GM21447 (cell line): ENCODE measurements around the gene AMIGO3.
A peak's percentile ranks its signal among the peaks of the same experiment; 100 is the strongest.
"Not testable (repeated sequence)": the region's sequence is repeated elsewhere in the genome, so short reads cannot be mapped to it uniquely, and the experiment has no call there.

Experiments
- ATAC-seq: cut with Tn5 transposase; IDR thresholded peaks from one replicate; pipeline ENCODE4 v1.9.1; 2021; ENCODE audit not compliant: unreplicated experiment

Gene AMIGO3

GRCh38 chr3:49719214-49719884, at the start of gene AMIGO3:
AMIGO3 (minus strand) TSS chr3:49719684; CDS start chr3:49719465, 219 bp downstream.
- peak; percentile 53 for ATAC-seq

DNA sequence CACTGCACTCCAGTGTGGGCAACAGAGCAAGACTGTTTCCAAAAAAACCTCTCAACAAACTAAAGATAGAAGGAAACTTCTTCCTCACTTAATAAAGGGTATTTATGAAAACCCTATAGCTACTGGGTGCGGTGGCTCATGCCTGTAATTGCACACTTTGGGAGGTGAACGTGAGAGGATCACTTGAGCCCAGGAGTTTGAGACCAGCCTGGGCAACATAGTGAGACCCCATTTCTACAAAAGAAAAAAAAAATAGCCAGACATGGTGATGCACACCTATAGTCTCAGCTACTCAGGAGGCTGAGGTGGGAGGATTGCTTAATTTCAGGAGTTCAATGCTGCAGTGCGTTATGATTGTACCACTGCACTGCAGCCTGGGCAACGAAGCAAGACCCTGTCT, 44.5 kb upstream of the AMIGO3 start:
- ATAC-seq: no peak

GRCh38 chr3:49761661-49762060, 42.2 kb upstream of the AMIGO3 start:
- no peak for ATAC-seq

- ATAC-seq: no peak
Observed at GRCh38 chr3:49759226-49759625, 39.7 kb upstream of the AMIGO3 start.

GRCh38 chr3:49757197-49757596, 37.7 kb upstream of the AMIGO3 start:
- no peak for ATAC-seq

- no peak for ATAC-seq
Observed at GRCh38 chr3:49756036-49756435, 36.6 kb upstream of the AMIGO3 start.

DNA sequence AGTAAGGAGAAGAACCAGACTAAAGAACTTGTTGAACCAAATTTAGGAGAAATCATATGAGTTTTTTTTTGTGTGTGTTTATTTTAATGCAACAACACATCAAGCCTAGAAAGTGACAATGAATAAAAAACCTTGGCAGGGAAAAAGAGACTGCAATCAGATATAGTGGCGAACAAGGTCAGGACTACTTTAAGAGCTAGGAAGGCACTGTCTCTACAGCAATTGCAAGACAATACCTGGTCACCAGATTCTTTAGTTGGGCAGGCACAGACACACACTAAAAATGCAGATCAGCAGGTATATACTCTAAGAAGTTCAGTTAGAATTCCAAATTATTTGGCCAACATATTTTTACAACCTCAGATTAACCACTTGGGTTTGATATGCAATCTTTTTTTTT, 35.1 kb upstream of the AMIGO3 start:
- no peak for ATAC-seq

DNA sequence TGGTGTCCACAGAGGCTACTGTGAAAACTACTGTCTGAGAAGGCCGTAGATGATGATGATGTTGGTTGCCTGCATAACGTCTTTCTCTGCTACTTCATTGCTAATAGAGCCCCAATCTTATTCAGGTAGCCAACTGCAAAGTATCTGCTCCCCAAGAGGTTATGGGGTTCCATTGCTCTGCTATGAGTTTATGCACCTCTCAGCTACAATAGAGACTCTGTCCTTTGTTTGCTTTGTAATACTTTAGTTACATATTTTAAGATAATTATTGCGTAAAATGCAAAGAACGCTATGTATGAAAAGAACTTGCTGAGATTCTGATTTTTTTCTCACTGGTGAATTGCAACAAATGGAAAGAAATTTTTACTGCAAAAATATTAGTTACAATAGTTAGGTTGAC, 32.0 kb upstream of the AMIGO3 start:
- no peak for ATAC-seq

DNA sequence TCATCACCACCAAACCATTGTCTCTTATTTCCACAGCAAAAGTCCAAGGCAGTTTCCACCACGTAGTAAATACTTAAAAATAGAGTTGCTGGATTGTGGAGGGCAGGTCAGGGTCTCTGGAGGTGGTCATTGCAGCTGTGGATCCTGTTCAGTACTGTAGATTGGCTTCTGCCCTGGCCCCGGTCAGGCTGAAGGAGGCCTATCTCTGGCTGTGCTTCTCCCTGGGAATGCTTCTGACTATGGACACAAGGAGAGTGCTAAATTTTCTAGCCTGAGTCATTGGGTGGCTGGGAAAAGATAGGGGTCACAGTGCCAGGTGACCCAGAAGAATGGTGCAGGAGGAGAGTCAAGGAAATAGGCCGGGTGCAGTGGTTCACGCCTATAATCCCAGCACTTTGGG, 30.6 kb upstream of the AMIGO3 start:
- ATAC-seq: no peak

GRCh38 chr3:49748874-49749273, 29.4 kb upstream of the AMIGO3 start:
- ATAC-seq: not testable (repeated sequence)

DNA sequence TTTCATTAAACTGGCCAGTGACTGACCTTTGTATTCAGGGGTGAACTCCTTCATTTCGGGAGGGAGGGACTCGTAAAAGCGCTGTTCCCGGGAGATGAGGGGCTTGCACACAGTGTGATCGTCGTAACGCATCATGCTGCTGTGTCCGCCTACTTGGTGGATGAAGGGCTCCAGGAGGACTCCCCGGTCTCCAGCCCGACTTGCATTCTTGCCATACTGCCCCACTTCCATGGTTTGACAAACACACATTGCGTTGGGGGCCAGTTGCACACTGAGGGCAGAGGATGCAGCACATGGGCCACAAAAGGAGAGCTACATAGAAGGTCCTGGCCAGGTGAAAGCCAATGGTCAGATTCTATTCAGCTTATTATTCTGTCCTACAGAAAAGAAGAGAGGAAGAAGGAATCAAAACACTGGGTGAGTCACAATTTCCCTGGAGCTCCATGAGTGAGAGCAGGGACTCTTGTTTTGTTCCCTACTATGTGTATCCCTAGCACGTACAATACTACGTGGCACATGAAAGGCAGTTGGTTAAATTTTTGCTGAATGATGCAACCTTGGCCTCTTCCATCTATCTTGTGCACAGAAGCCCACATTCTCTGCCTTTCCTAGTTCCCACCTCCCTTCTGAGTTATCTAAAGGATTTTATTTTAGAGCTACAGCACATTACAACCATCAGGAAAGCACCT, 28.5 kb upstream of the AMIGO3 start:
- ATAC-seq: no peak

- ATAC-seq: no peak
Observed at GRCh38 chr3:49745986-49746385, 26.5 kb upstream of the AMIGO3 start.

- no peak for ATAC-seq
Observed at GRCh38 chr3:49740427-49740826, 20.9 kb upstream of the AMIGO3 start.

DNA sequence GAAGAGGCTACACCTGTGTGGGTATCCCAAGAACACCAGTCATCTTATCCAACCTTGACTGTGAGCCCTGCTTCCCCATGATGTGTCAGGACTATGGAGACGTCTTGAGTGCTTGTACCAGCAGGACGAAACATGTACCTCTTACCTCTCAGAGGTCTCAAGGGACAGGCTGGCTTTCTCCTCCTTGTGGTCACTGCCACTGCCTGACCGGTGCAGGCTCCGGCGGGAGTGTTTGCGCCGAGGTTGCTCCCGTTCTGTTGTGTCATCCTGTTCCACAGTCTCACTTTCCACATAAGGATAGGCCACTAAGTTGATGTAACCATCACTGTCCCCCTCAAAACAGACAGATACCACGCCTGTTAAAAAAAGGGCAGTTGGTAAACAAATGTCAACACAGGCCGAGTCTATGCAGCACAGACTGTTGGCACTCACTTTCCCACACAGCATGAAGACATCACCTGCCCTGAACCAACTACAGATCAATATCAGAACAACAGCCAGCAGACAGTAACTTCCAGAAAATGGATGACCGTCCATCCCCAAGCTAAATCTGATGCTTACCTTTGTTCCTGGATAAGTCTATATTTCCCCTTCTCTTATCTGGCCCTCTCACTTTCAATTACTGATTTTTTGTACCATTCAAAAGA, 18.7 kb upstream of the AMIGO3 start:
- ATAC-seq: no peak

- no peak for ATAC-seq
Observed at GRCh38 chr3:49734752-49735151, 15.3 kb upstream of the AMIGO3 start.

- ATAC-seq: no peak
Observed at GRCh38 chr3:49733551-49733950, 14.1 kb upstream of the AMIGO3 start.

GRCh38 chr3:49732597-49732996, 13.1 kb upstream of the AMIGO3 start:
- ATAC-seq: no peak

GRCh38 chr3:49729966-49730609, 10.6 kb upstream of the AMIGO3 start:
- ATAC-seq: no peak

DNA sequence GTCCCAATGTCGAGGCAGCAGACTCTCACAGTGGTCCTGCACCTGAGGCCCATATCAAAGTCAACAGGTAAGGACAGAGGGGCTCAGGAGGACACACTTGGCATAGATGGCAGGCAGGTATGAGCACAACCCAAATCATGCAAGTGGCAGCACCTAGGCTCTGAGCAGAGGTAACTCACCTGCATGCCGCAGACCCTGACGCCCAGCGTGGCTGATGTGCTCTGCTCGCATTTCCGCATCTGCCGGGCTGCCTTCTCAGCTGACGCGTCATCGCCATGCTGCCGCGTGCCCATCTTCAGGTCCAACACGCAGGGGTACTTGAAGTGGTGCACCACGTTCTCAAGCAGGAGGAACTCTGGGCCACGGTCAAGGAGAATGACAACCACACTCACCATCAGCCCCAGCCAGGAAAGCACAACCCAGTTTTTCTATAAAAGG, 8.5 kb upstream of the AMIGO3 start:
- no peak for ATAC-seq

DNA sequence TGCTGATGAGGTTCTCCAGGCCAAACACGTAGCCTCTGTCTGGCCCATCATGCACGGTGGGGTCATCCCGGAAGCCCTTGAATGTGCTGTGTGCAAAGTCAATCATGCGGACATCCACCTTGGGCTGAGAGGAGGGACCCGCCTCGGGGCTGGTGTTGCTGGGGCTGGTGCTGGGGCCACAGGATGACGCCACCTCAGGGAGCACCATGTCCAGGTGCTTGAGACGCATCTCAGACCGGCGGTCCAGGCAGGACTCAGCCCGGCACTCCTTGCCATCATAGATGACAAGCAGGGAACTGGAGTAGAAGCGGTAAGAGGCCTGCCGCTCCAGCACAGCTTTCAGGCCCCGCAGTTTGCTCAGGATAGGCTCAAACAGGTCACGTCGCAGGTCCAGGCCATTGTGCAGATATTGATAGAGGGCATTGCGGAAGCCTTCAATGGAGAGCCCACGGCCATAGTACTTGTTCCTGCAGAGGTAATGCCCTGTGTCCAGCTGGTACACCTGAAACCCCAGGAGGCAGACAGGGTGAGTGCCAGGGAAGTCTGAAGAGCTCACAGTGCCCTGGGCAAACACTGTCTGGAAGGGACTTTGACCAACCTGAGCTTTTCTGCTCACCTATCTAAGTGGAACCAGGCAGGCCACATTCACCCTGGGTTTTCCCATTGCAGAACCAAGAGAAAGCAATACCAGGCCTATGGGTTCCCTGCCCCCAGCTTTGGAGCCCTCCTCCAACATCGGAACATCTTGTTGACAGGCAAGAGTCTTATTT, 7.9 kb upstream of the AMIGO3 start:
- no peak for ATAC-seq
